Measurements from ENCODE around the gene HDC. TPM values are rescaled to one million over a fixed set of nuclear protein-coding genes. Genes with fewer than 3 reads are reported as not detected.

Gene HDC, protein sequence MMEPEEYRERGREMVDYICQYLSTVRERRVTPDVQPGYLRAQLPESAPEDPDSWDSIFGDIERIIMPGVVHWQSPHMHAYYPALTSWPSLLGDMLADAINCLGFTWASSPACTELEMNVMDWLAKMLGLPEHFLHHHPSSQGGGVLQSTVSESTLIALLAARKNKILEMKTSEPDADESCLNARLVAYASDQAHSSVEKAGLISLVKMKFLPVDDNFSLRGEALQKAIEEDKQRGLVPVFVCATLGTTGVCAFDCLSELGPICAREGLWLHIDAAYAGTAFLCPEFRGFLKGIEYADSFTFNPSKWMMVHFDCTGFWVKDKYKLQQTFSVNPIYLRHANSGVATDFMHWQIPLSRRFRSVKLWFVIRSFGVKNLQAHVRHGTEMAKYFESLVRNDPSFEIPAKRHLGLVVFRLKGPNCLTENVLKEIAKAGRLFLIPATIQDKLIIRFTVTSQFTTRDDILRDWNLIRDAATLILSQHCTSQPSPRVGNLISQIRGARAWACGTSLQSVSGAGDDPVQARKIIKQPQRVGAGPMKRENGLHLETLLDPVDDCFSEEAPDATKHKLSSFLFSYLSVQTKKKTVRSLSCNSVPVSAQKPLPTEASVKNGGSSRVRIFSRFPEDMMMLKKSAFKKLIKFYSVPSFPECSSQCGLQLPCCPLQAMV
- not detected in 2 replicates for total RNA-seq

GRCh38 chr15:50265620-50266019 lies at the start of gene HDC:
Gene HDC, minus strand, starts transcription at chr15:50265726. Its CDS starts 103 bp downstream, at chr15:50265623.

Other genes starting within 250 kb of the HDC start
- 0.39 and 2.2 TPM in 2 replicates for gene ATP8B4, start 146.5 kb downstream of the HDC start, total RNA-seq
- gene SLC27A2, start 83.5 kb downstream of the HDC start, total RNA-seq, result 0.13 and 0.24 TPM in 2 replicates
- gene GABPB1, start 89.5 kb upstream of the HDC start, total RNA-seq, result 16.9 and 31.7 TPM in 2 replicates
- gene USP8, start 158.7 kb upstream of the HDC start, total RNA-seq, result 35.0 and 44.2 TPM in 2 replicates